HG03196 (cell line): Measurements from ENCODE around the gene TNIP1.

Source experiments
- ATAC-seq: cut with Tn5 transposase; IDR thresholded peaks from one replicate; pipeline ENCODE4 v1.9.1; 2021; ENCODE audit not compliant: unreplicated experiment

Gene TNIP1

GRCh38 chr5:151023651-151024050 is 57.2 kb downstream of the TNIP1 start:
- ATAC-seq: no peak

- no peak for ATAC-seq
These were observed 57.7 kb downstream of the TNIP1 start for GRCh38 chr5:151023047-151023615.

GRCh38 chr5:151022511-151023018 is 58.3 kb downstream of the TNIP1 start:
- ATAC-seq: no peak

- ATAC-seq: no peak
These were observed 59.1 kb downstream of the TNIP1 start for GRCh38 chr5:151021746-151022145.

- no peak for ATAC-seq
These were observed 60.3 kb downstream of the TNIP1 start, which contains the start of gene GPX3 for GRCh38 chr5:151020304-151021110. TSS of gene GPX3 (plus strand) at chr5:151020591. CDS start at chr5:151020655, 64 bp downstream.

- ATAC-seq: no peak
These were observed 61.5 kb downstream of the TNIP1 start for GRCh38 chr5:151019331-151019730.

- no peak for ATAC-seq
These were observed 62.0 kb downstream of the TNIP1 start for GRCh38 chr5:151018846-151019245.

GRCh38 chr5:151017897-151018296 is 62.9 kb downstream of the TNIP1 start:
- ATAC-seq: no peak

- no peak for ATAC-seq
These were observed 64.1 kb downstream of the TNIP1 start for GRCh38 chr5:151016700-151017099.

- no peak for ATAC-seq
These were observed 64.8 kb downstream of the TNIP1 start for GRCh38 chr5:151015974-151016587.

- ATAC-seq: no peak
These were observed 66.0 kb downstream of the TNIP1 start for GRCh38 chr5:151014680-151015343.

GRCh38 chr5:151012862-151013261 is 68.0 kb downstream of the TNIP1 start:
- ATAC-seq: no peak

GRCh38 chr5:151008906-151009305 is 71.9 kb downstream of the TNIP1 start:
- no peak for ATAC-seq

- ATAC-seq: no peak
These were observed 72.7 kb downstream of the TNIP1 start for GRCh38 chr5:151008210-151008491.

GRCh38 chr5:151007430-151008209 is 73.2 kb downstream of the TNIP1 start:
- ATAC-seq: no peak

GRCh38 chr5:151006704-151007334 is 74.0 kb downstream of the TNIP1 start:
- ATAC-seq: no peak

GRCh38 chr5:151005950-151006576 is 74.8 kb downstream of the TNIP1 start:
- no peak for ATAC-seq

GRCh38 chr5:151005187-151005949 is 75.5 kb downstream of the TNIP1 start:
- ATAC-seq: no peak

GRCh38 chr5:151004499-151004898 is 76.3 kb downstream of the TNIP1 start:
- ATAC-seq: no peak
